ENCODE measurements around the gene ZHX3. TPM values are rescaled to one million over a fixed set of nuclear protein-coding genes. Genes with fewer than 3 reads are reported as not detected.

The ZHX3 gene
- total and polyA plus RNA-seq, 10 of the 15 experiments (the other 5 are each of a cell fraction or from before 2014, with no cell fraction given) = 1.3 to 14.0 (median 5.0) TPM

DNA sequence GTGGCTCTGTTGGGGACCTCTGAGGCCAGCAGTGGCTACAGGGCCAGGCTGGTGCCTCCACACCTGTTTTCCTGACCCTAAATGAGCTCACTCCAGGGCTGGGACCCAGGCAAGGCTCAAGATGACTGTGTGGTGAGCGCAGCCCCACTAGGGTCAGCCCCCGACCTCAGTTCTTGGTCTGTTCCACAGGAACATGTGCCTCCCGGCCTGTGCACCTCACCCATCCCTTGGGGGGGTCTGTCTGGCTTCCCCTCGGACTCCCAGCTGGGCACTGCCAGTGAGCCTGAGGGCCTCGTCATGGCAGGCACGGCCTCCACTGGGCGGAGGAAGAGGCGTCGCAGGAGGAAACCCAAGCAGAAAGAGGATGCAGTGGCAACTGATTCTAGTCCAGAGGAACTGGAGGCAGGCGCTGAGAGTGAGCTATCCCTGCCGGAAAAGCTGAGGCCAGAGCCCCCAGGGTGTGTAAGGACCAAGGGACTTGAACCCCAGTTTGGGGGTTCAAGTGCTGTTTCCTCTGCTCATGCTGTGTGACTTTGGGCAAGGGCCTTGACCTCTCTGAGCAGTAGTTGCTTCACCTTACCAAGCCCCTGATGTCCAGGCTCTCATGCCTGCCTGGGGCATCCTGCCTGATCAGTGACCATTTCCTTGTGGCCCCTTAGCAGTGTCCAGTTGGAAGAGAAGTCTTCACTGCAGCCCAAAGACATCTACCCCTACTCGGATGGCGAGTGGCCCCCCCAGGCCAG lies 31.1 kb upstream of the ZHX3 start (continued):
- TF ChIP-seq ZNF207 (IDR thresholded peaks at IDR 0.05; ENCODE audit: borderline replicate concordance) (no peak), IKZF2 (IDR thresholded peaks at IDR 0.05) (no peak), RAD21 (IDR thresholded peaks at IDR 0.05; ENCODE audit: insufficient read depth, low read depth, low read length) (no peak)
- TF ChIP-seq, protein P1, sequence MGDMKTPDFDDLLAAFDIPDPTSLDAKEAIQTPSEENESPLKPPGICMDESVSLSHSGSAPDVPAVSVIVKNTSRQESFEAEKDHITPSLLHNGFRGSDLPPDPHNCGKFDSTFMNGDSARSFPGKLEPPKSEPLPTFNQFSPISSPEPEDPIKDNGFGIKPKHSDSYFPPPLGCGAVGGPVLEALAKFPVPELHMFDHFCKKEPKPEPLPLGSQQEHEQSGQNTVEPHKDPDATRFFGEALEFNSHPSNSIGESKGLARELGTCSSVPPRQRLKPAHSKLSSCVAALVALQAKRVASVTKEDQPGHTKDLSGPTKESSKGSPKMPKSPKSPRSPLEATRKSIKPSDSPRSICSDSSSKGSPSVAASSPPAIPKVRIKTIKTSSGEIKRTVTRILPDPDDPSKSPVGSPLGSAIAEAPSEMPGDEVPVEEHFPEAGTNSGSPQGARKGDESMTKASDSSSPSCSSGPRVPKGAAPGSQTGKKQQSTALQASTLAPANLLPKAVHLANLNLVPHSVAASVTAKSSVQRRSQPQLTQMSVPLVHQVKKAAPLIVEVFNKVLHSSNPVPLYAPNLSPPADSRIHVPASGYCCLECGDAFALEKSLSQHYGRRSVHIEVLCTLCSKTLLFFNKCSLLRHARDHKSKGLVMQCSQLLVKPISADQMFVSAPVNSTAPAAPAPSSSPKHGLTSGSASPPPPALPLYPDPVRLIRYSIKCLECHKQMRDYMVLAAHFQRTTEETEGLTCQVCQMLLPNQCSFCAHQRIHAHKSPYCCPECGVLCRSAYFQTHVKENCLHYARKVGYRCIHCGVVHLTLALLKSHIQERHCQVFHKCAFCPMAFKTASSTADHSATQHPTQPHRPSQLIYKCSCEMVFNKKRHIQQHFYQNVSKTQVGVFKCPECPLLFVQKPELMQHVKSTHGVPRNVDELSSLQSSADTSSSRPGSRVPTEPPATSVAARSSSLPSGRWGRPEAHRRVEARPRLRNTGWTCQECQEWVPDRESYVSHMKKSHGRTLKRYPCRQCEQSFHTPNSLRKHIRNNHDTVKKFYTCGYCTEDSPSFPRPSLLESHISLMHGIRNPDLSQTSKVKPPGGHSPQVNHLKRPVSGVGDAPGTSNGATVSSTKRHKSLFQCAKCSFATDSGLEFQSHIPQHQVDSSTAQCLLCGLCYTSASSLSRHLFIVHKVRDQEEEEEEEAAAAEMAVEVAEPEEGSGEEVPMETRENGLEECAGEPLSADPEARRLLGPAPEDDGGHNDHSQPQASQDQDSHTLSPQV (IDR thresholded peaks at IDR 0.05) = no peak

DNA sequence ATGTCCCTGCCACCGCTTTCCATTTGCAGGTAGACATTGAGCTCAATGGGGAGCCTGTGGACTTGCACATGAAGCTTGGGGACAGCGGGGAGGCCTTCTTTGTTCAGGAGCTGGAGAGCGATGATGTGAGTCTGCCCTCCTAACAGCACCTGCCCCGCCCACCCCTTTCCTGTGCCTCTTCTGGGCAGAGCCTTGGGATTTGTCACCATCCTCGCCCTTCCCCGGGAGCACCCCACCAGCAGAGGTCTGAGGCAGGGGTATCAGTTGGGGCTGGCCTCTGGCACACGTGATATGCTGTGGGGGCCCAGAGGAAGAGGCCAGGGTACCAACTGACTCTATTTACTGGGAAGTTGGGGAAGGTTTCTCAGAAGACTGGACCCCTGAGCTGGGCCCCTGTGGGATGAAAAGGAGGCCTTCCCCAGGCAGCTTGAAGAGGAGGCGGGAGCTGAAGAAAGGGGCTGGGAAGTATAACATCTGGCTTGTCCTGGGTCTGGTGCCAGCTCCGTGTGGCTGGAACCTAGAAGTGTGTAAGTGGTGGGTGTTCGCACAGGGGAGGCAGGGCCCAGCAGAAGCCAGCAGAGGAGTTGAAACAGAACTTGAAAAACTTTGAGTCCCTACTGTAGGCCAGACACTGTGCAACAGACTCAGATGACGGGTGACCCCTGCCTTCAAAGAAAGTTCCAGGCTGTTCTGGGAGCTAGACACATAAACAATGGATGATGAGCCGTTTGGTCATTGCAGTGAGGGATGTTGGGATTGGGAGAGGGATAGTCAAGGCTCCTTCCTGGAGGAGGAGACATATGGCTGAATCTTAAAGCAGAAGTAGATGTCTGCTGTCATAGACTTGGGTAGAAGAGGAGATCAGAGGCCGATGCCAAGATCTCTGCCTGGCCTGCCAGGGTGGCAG lies 30.2 kb upstream of the ZHX3 start:
- Histone ChIP-seq H3K4me1 (ENCODE audit: control insufficient read depth, insufficient read depth, low read length) (no peaks in the 10 kb centered on the region), H3K27ac (ENCODE audit: control insufficient read depth, insufficient read depth) (no peak overlapping the region), H3K27me3 (replicated peaks in 1 of 2; ENCODE audit: control insufficient read depth in 2 of 2, insufficient read depth in 2 of 2, low read length in 1 of 2) (no peaks in the 10 kb centered on the region), H3K4me2 (ENCODE audit: control insufficient read depth, insufficient read depth) (no peak overlapping the region), H3K79me2 (ENCODE audit: control insufficient read depth, insufficient read depth, low read length) (no peaks in the 10 kb centered on the region), H3K36me3 (ENCODE audit: control insufficient read depth in 2 of 2, insufficient read depth in 2 of 2, low read length in 1 of 2) (no peaks in the 10 kb centered on the region), H2AFZ (ENCODE audit: control insufficient read depth, low read depth, low read length) (no peak overlapping the region), H3K4me3 (no peak overlapping the region), H4K20me1 (ENCODE audit: control insufficient read depth, insufficient read depth) (no peaks in the 10 kb centered on the region), H3K9ac (ENCODE audit: control insufficient read depth, insufficient read depth, low read length) (no peak overlapping the region), H3K9me3 (replicated peaks; ENCODE audit: control insufficient read depth, insufficient read depth, low read length) (no peaks in the 10 kb centered on the region)
- in situ Hi-C loops (cut with MboI) (no loop called here), intact Hi-C loops (cut with micrococcal nuclease; ENCODE audit: unreplicated experiment) (no loop called here)
- CTCF ChIA-PET = interaction anchor here (0.6 to 2.1 kb wide), 4 partner anchors 10 to 379 kb away, joined by 3 to 5 read pairs (median 4); no protein-coding TSS in a partner anchor
- FAIRE-seq (no peak), DNase-seq (ENCODE audit: low read depth, low spot score) (no peak), ATAC-seq (no peak)
- RAD21 ChIA-PET (ENCODE audit: unreplicated experiment) = interaction anchor here (0.8 kb wide), 1 partner anchor 151 kb away, joined by 3 read pairs; no protein-coding TSS in a partner anchor
- 52% methylated on average over 13 of the region's 13 CpGs for WGBS (ENCODE audit: insufficient coverage, insufficient replicate concordance, low lambda C conversion rate, missing lambda C conversion rate)
- SMC1A ChIA-PET (ENCODE audit: uncharacterized antibody, unreplicated experiment) = interaction anchor here (1.2 kb wide), 2 partner anchors 97 to 116 kb away, joined by 3 to 4 read pairs; no protein-coding TSS in a partner anchor
- no TSS peak for BruUV-seq (replicated peaks)
- POLR2A ChIA-PET = no interaction called here
- TF ChIP-seq, protein P1 (IDR thresholded peaks at IDR 0.05) = no peak
- TF ChIP-seq TARDBP (IDR thresholded peaks at IDR 0.05; ENCODE audit: borderline replicate concordance) = no peak
- TF ChIP-seq SMAD1 (IDR thresholded peaks at IDR 0.05; ENCODE audit: low read depth, partially characterized antibody) = no peak
- TF ChIP-seq, protein P2, sequence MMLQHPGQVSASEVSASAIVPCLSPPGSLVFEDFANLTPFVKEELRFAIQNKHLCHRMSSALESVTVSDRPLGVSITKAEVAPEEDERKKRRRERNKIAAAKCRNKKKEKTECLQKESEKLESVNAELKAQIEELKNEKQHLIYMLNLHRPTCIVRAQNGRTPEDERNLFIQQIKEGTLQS (IDR thresholded peaks at IDR 0.05; ENCODE audit: borderline replicate concordance, extremely low read depth, low read depth, low read length) = no peak
- no peak for TF ChIP-seq SIN3A (IDR thresholded peaks at IDR 0.05; ENCODE audit: low read depth, low read length)
